Left lung (tissue), 10 donors: ENCODE data around the gene SHH. TPM values are rescaled to one million over a fixed set of nuclear protein-coding genes. Genes with fewer than 3 reads are reported as not detected.

Experiments used
- ATAC-seq: fragments of 200-7000 bp; cut with Tn5 transposase; one replicate; pipeline ENCODE4 v1.9.1; 2020; ENCODE audit warnings: moderate library complexity
- DNase-seq, 4 donors: peaks; one replicate each; pipeline ENCODE4 v3.0.0-alpha.2; 2013 to 2020
- H3K27ac ChIP-seq, 2 donors: fragments of 200-600 bp; sonication (generic) in 1 of 2; one replicate each; pipeline versions ENCODE4 v1.5.0 to v1.8.0; 2020 to 2021
- H3K27me3 ChIP-seq, 2 donors: fragments of 200-600 bp; sonication (generic) in 1 of 2; one replicate each; pipeline versions ENCODE4 v1.5.0 to v1.8.0; 2020 to 2021
- H3K36me3 ChIP-seq, 2 donors: fragments of 200-600 bp; sonication (generic) in 1 of 2; one replicate each; pipeline versions ENCODE4 v1.5.0 to v1.8.0; 2020 to 2021
- H3K4me1 ChIP-seq, 2 donors: fragments of 200-600 bp; one replicate each; pipeline ENCODE4 v1.8.0; 2021
- H3K4me3 ChIP-seq, 2 donors: fragments of 200-600 bp; sonication (generic) in 1 of 2; one replicate each; pipeline versions ENCODE4 v1.5.0 to v1.8.0; 2020 to 2021; ENCODE audit warnings: mild to moderate bottlenecking in 1 of 2
- H3K9me3 ChIP-seq, 2 donors: fragments of 200-600 bp; sonication (generic) in 1 of 2; one replicate each; pipeline versions ENCODE4 v1.5.0 to v1.8.0; 2020 to 2021
- intact Hi-C, 2 donors: fragments of 100-400 bp; cut with DNase I; formaldehyde crosslinking; loops; one replicate each; pipeline versions ENCODE4 v1.11.2 to v1.14.2; 2022
- polyA plus RNA-seq, 6 donors: library from polyadenylated mRNA; unstranded; fragments of 120-200 nt; gene quantifications; one replicate each; pipeline ENCODE4 v1.2.1, GENCODE V29; 2013; ENCODE audit not compliant: insufficient read length in 6 of 6
- total RNA-seq, 2 donors: library from RNA; stranded (reverse); fragmentation: NEBNext Ultra II Directional; extraction: Animal tissue kit (Norgen Biotek cat#: 25700); gene quantifications; one replicate each; pipeline ENCODE4 v1.2.1, GENCODE V29; 2021
- TF ChIP-seq, protein P1 (sequence below), 2 donors: fragments of 200-600 bp; sonication (generic) in 1 of 2; IDR thresholded peaks; one replicate each; pipeline versions ENCODE4 v1.5.0 to v1.8.0; 2021; ENCODE audit warnings: antibody characterized with exemption in 2 of 2
- donor health status: DM: no; HTN: yes; CAD: no.
- donor health status: DM: no; HTN: no; CAD: no.

Gene SHH
- total and polyA plus RNA-seq, 8 donors, result 4.4 to 24.7 (median 15.4) TPM

DNA sequence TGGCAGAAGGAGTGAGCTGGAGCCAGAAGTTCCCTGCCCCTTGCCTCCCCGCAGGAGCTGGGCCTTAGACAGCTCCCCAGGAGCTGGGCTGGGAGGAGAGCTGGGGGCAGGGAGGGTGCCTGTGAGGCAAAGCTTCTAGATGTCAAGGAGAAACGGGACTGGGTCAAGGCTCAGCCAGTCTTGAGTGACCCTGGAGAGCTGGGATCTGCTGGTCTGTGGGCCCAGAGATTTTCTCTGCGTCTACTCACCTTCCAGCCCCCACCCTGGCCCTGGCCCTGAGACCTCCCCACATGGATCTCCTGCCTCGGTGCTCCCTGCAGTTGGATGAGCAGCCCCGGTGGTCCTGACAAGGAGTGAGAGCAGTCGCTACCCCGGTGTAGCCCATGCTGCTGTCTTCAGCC is 20.3 kb upstream of the SHH start:
- Histone ChIP-seq H3K27me3 (peaks cover 0 to 30% of the 10 kb centered on the region in 2 donors), H3K4me3 (no peak overlapping the region), H3K27ac (no peak overlapping the region), H3K9me3 (no peaks in the 10 kb centered on the region), H3K36me3 (no peaks in the 10 kb centered on the region), H3K4me1 (no peaks in the 10 kb centered on the region)
- TF ChIP-seq, protein P1, sequence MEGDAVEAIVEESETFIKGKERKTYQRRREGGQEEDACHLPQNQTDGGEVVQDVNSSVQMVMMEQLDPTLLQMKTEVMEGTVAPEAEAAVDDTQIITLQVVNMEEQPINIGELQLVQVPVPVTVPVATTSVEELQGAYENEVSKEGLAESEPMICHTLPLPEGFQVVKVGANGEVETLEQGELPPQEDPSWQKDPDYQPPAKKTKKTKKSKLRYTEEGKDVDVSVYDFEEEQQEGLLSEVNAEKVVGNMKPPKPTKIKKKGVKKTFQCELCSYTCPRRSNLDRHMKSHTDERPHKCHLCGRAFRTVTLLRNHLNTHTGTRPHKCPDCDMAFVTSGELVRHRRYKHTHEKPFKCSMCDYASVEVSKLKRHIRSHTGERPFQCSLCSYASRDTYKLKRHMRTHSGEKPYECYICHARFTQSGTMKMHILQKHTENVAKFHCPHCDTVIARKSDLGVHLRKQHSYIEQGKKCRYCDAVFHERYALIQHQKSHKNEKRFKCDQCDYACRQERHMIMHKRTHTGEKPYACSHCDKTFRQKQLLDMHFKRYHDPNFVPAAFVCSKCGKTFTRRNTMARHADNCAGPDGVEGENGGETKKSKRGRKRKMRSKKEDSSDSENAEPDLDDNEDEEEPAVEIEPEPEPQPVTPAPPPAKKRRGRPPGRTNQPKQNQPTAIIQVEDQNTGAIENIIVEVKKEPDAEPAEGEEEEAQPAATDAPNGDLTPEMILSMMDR (IDR thresholded peaks at IDR 0.05), result no peak
- no peak for DNase-seq
- intact Hi-C loops, result no loop called here
- no peak for ATAC-seq

DNA sequence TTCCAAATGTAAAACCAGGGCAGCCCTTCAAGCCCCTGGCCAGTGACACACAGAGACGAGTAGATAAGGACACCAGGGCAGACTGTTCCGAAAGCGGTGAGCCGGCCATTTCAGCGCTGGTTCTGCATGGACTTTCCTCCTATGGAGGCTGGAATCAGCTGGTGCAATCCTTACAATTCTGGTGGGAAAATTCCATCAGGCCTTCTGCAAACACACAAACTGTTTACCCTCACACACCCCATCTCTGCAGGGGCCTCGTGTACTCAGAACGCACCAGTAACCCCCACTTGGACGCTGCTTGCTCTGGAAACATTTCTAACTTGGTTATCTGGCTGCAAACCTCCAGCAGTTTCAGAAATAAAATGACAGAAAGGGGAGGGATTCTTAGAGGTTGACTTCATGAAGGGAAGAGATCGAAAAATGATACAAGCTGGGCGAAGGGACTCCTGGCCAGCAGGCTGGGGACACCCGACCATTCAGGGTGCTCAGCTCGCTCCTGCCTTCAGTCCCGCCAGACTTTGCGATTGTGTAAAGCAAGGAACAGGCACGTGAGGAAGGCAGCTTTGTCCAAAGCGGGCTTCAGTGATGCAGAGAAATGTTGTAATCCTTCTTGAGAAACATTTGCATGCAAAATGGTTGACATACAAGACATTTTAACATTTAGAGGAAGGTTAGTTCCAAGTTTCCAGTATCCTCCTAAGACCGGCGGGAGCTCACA is 19.7 kb upstream of the SHH start:
- intact Hi-C loops, result no loop called here
- Histone ChIP-seq H3K27me3 (peaks cover 0 to 30% of the 10 kb centered on the region in 2 donors), H3K27ac (no peak overlapping the region), H3K36me3 (no peaks in the 10 kb centered on the region), H3K9me3 (no peaks in the 10 kb centered on the region), H3K4me3 (no peak overlapping the region), H3K4me1 (no peaks in the 10 kb centered on the region)
- no peak for ATAC-seq
- no peak for DNase-seq
- TF ChIP-seq, protein P1 (IDR thresholded peaks at IDR 0.05), result no peak

DNA sequence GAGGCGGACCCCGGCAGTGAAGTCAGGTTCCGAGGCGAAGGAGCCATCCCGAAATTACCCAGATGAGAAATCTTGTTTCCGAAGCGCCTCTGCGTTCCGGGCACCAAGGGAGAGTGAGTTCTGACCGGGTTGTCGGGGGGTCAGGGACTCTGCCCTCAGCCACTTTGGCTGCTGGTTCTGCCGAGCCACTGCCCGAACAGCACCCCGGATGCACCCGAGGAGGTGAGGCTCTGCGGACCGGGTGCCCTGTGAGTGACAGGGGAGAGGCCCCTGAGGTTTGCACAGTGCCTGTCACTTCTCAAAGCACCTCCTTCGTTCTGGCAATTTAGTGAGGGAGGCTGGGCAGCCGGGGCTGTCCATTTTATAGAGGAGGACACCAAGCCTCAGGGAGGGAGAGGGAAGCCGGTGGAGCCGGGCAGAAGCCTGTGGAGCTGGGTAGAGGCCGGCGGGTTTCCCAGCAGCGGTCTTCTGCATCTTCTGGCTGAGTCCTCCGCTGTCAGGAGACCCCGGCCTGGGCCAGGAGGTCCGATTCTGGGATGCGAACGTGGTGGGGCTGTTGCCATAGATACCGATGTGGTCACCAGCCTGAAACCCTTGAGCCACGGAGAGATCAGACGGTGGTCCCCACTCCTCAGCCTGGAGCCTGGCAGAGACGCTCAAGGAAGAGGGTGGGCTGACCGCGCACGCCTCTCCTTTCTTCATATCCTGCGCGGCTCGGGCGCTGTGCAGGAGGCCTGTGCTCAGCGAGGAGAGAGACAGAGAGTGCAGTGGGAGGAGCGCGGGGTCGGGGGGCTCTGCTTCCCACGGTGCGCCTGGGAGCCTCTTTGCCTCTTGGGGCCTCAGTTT is 18.9 kb upstream of the SHH start:
- DNase-seq, result peak in 1 of 4 donors; percentile 68
- TF ChIP-seq, protein P1 (IDR thresholded peaks at IDR 0.05), result no peak
- no peak overlapping the region for H3K27ac ChIP-seq
- no peaks in the 10 kb centered on the region for H3K36me3 ChIP-seq
- no peak overlapping the region for H3K4me3 ChIP-seq
- no peak for ATAC-seq
- no peaks in the 10 kb centered on the region for H3K9me3 ChIP-seq
- H3K4me1 ChIP-seq, result no peaks in the 10 kb centered on the region
- intact Hi-C loops, result no loop called here
- H3K27me3 ChIP-seq, result peaks cover 0 to 25% of the 10 kb centered on the region in 2 donors

DNA sequence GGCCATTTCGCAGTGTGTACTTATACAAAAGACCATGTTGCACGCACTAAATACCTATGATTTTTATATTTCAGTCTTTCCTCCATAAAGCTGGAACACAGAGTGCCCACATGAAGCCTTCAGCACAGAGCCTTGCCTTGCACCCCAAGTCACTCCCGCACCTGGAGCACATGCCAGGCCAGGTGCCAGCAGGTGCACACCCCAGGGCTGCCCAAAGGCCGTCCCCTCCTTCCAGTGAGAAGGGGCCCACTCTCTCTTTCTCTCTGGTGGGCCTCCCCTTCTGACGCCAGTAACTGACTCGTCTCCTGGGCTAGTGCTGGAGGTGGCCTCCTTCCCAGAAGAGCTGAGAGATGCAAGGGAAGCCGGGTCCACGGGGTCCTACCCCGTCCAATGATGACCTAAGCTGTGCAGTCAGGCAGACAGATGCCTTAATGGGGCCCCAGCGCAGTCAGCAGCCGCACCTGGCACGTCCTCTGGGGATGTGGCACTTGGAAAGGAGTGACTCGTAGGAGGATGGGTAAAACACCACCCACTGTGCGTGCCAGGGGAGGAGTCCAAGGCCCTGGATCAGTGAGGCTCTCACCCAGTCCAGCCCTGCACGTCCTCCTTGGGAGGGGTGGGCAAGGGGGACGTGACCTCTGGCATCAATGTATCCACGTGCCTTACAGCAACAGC is 17.7 kb upstream of the SHH start:
- no peak overlapping the region for H3K27ac ChIP-seq
- H3K4me1 ChIP-seq, result no peaks in the 10 kb centered on the region
- no peaks in the 10 kb centered on the region for H3K9me3 ChIP-seq
- H3K4me3 ChIP-seq, result no peak overlapping the region
- no peaks in the 10 kb centered on the region for H3K36me3 ChIP-seq
- DNase-seq (peak in 1 of 4 donors; percentile 60), ATAC-seq (no peak)
- peaks cover 0 to 32% of the 10 kb centered on the region in 2 donors for H3K27me3 ChIP-seq
- intact Hi-C loops, result no loop called here
- TF ChIP-seq, protein P1 (IDR thresholded peaks at IDR 0.05), result no peak

DNA sequence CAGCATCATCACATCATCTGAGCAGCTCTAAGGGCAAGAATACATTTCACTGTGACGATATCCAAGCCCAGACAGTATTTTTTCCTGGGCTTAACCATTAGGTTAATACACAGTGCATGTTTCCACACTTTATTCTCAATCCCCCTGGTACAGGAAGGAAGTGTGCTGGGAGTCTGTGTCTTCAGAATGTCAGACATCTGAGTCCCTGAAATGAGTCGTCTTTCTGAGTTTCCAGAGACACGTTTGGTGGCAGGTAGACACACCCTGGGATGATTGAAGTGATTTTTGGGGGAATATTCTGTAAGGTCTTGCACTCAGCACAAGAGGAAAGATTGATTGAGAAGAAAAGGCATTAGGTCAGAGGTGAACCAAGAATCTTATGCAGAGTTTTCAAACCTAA is 13.1 kb upstream of the SHH start:
- Histone ChIP-seq H3K4me1 (no peaks in the 10 kb centered on the region), H3K9me3 (no peaks in the 10 kb centered on the region), H3K27ac (no peak overlapping the region), H3K36me3 (no peaks in the 10 kb centered on the region), H3K27me3 (peaks cover 0 to 38% of the 10 kb centered on the region in 2 donors), H3K4me3 (no peak overlapping the region)
- TF ChIP-seq, protein P1 (IDR thresholded peaks at IDR 0.05), result no peak
- intact Hi-C loops, result no loop called here
- ATAC-seq, result no peak
- DNase-seq, result no peak
